Stimulated activated CD4-positive, alpha-beta T cell treated with anti-CD3 and anti-CD28 coated beads, Interleukin-2, amount 100 ng/mL, for 4 hours (primary cell): ENCODE measurements around the gene MTMR2.

Source experiments
- DNase-seq: peaks from one replicate; pipeline ENCODE4 v3.0.0-alpha.2; 2020; ENCODE audit warnings: low read depth

The MTMR2 gene

DNA sequence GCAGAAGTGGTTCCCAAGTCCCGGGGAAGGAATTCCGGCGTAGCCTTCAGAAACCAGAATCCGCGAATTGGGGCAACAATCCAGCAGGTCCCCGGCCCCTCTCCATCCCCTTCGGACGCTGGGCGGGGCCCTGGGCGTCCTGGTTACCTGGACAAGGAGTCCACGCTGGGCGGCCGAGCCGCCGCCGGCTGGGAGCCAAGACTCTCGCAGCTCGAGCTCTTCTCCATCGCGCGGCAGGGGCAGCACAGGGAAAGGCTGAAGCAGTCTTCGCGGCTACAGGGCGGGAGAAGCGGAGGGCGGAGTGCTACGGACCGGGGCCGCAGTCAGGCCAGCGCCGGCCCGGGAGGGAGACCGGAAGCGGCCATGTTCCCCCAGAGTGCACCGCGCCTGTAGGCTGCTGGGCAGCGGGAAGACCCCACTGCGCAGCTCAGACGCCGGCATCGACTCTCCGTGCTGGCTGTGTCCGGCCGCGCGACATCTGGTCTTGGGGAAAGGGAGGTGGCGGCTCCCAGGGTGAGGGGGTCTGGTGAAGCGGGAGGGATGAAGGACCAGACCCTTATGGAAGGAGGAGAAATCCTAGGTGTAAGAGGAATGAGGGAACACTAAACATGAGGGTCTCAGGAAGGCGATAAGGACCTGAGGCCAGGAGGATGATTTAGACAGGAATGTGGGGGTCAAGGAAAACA, at the start of gene MTMR2:
MTMR2 (minus strand) TSS at position 380 of the 686 bp plus-strand sequence; CDS start at position 227, 153 bp downstream.
- peak; percentile 10 for DNase-seq

DNA sequence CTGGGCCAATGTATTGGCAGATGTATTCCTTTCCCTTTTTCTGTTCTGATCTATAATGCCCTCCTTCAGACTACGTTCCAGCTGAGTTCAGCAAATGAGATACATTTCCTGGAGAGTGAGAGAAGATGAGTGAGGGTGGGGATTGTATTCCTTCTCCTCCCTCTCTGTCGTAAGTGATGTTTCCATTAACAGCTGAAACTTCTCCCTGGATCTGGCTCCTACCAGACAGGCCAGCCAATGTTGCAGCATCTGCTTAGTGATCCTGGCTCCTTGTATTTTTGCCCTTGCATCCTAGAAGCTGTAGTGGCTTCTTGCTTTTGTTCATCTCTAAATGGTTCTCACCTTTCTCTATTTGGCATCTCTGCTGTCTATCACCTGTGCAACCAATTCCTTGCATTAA, 48.2 kb upstream of the MTMR2 start:
- no peak for DNase-seq

DNA sequence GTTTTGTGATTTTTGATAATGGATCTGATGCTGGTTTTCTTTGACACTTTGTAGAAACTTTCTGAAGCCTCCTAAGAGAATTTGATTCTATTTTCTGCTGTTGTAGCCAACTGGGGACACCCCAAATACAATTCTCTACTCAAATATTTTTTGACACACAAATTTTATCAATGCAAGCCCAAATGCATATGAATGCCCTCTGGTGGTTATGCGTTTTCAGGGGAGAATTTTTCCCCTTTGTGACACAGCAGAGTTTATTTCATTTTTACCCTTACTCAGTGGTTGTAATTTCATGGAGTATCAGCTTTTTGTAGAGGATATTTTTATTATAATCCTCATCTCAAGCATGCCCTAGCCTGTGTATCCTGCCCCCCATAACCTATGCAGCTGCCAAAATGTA, 44.7 kb upstream of the MTMR2 start:
- DNase-seq: no peak

DNA sequence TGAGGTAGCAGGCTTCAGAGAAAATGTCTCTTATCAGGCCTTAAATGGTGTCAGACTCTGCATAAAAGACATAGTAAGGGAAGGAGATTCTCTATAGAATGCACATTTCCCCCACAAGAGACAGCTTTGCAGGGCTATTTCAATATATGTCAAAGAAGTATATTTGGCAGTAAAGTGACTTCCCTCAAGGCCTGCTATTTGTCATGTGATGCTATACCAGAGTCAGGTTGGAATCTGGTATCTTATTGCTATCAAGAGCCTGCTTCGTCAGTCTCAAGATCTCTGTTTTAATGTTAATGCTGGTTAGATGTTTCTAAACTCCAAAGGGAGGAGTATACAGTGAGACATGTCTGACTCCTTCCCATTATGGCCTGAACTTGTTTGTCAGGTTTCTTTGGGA, 40.4 kb upstream of the MTMR2 start:
- no peak for DNase-seq

DNA sequence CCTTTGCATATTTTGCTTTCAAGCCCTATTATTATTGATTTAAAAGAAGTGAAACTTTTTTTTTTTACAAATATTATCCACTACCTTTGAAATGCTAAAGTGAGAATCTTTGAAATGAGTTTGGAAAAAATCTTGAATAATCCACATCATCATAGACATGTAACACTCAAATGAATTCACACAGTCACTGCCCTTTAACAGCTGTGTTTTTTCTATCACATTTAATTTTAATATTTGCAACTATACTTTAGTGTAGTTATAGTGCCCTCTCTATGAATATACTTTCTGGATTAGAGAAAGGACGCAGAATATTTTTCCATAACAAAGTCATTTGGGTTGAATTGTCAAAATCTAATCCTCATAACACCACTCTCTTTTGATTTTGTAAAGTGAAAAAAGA, 37.9 kb upstream of the MTMR2 start:
- DNase-seq: no peak

DNA sequence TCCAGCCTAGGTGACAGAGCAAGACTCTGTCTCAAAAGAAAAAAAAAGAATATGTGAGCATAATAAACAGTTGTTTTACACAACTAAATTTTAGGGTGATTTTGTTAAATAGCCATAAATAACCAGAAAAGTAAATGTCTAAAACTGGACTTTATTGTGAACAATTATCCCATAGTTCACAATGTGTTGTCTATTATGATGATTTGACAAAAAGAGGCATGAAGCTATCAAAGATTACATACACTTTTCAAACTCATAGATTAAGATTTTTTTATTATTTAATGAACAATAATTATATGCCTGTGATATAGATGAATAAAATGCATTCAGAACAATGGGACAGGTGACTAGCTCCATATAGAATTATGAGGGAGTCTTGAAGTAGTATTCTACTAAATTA, 27.0 kb upstream of the MTMR2 start:
- no peak for DNase-seq

DNA sequence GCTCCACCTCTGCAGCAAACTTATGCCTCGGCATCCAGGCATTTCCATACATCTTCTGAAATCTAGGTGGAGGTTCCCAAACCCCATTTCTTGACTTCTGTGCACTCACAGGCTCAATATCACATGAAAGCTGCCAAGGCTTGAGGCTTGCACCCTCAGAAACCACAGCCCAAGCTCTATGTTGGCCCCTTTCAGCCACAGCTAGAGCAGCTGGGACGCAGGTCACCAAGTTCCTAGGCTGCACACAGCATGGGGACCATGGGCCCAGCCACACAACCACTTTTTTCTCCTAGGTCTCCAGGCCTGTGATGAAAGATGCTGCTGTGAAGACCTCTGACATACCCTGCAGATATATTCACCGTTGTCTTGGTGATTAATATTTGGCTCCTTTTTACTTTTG, 24.7 kb upstream of the MTMR2 start:
- DNase-seq: no peak

DNA sequence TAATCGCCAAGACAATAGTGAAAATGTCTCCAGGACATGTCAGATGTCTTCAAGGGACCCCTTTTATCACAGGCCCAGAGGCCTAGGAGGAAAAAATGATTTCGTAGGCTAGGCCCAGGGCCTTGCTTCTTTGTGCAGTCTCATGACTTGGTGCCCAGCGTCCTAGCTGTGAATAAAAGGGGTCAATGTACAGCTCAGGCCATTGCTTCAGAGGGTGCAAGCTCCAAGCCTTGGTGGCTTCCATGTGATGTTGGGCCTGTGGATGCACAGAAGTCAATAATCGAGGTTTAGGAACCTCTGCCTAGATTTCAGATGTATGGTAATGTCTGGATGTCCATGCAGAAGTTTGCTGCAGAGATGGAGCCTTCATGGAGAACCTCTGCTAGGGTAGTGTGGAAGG, 20.7 kb upstream of the MTMR2 start:
- no peak for DNase-seq

DNA sequence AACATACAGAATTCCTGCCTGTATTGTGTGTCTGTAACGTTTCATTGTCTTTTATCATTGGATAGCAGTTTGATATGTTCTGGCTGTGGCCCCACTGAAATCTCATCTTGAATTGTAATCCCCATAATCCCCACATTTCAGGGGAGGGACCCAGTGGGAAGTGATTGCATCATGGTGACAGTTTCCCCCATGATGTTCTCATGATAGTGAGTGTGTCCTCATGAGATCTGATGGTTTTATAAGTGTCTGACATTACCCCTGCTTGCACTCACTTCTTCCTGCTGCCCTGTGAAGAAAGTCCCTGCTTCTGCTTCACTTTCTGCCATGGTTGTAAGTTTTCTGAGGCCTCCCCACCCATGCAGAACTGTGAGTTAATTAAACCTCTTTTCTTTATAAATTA, 19.6 kb upstream of the MTMR2 start:
- no peak for DNase-seq

DNA sequence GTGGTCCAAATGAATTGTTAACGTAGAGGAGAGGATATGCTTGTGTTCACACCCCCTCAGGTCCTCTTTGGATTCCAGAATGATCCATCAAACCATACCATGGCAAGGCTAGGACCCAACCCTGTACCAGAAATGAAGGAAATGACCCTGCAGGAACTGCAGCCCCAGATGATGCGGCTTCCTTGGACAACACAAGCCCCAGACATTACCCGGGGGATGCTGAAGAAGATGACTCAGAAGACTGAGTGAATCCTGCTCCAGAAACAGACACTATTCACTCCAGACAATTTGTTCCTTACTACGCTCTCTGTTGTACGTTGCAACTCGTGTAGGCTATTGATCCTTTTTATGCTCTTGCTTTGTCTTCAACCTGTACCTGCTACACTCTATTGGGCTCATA, 15.2 kb upstream of the MTMR2 start:
- DNase-seq: no peak

DNA sequence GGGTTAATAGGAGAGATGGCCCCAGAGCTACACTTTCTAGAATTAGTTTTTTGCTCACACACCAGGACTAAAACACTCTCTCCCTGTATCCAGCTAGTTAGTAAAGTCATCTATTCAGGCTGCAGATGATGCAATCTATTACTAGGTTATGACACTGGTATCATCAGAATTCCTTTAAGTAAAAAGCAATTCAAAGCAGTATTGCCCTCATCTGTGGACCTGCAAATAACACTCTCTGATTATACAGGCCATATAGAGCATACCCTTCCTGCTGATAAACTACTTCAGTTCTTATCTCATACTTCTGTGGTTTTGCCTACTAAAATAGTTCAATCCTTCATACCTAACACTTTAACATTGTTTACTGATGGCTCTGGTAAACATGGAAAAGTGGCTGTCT, 13.5 kb upstream of the MTMR2 start:
- DNase-seq: no peak

DNA sequence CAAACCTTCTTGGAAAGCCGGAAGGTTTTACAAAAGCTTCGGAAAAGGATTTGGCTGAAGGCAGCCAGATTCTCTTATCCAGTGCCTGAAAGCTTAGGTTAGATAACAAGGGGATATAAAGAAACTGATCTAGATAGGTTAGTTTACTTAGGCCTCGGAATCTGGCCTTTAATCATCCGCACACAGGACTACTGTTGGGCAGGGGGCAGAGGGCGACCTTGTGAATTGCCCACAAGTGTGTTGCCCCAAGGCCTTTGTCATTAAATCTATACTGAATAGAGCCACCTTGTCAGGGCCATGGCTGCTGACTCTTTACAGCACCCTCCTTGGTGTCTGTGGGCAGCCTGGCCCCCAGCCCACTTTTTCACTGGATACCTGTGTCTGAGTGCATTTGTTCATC, 9.7 kb upstream of the MTMR2 start:
- DNase-seq: no peak

DNA sequence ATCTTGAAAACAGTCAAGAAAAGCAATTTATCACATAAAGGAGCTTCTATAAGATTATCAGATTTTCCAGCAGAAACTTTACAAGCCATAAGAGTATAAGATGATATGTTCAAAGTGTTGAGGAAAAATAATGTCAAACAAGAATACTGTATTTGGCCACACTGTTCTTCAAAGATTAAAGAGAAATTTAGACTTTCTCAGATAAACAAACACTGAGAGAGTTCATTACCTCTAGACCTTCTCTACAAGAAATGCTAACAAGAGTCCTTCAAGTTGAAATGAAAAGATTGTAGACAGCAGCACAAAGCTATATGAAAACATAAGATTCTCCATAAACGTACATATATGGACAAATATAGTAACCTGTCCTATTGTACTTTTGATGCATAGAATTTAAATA, 8.0 kb upstream of the MTMR2 start:
- no peak for DNase-seq

DNA sequence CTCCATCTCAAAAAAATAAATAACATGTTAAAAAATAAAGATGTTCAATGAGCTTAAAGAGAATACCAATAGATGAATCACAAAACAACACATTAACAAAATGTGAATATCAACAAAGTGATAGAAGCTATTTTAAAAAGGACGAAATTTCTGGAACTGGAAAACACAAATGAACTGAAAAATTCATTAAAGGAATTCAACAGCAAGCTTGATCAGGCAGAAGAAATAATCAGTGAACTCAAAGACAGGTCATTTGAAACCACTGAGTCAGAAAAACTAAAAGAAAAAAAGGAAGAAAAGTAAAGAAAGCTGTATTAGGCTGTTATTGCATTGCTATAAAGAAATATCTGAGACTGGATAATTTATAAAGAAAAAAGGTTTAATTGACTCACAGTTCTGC, 7.0 kb upstream of the MTMR2 start:
- no peak for DNase-seq

DNA sequence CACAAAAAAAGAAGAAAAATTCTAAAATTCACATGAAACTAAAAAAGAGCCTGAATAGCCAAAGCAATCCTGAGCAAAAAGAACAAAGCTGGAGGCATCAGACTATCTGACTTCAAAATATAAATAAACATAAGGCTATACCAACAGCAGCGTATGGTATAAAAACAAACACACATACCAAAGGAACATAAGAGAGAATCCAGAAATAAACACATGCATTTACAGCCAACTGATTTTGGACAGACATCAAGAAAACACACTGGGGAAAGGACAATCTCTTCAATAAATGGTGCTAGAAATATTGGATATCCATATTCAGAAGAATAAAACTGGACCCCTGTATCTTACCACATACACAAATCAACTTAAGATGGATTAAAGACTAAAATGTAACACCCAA, 2.8 kb upstream of the MTMR2 start:
- no peak for DNase-seq

DNA sequence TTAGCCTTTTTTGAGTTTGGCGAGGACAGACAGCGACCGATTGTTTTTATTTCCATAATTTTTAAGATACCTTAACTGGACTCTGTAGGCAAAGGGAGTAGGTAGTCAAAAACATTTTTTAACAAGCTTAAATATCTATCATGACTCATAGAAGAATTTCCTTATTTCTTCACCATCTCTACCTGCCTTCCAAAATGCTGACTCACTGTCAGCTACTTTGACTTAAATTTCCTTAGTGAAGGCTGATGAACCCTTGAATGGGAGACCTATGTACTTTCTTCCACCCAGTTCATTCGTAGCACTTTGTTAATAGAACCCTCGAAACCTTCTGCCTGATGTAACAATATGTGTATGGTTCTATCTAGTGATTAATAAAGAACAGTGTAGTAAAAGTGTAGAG, 1.1 kb upstream of the MTMR2 start:
- DNase-seq: peak; percentile 6

DNA sequence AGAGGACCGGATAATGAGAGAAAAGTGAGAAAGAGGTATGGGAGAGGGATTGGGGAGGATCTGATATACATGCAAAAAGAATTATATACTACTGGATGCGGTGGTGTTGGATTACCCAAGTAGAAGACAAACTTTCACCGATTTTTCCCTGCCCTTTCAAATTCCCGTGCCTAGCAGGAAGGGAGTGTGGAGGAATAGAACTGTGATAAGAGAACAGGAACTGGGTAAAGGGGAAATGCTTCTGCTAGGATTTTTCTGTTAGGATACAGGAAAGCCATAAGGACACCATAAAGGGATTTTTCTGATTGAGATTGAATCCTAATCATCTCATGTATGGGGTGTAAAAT, 480 bp upstream of the MTMR2 start:
- no peak for DNase-seq

DNA sequence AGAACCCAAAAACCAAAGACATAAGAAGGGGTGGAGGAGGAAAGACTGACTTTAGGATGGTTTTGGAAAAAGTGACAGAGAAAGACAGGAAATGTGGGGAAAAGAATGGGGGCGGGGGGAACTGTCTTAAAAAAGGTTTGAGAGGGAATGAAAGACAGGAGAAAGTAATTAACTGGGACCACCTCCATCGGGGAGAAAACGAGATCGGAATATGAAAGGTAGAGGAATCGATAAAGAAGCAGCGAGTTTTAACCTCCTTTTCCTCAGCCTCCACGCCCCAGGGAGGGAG, 524 bp downstream of the MTMR2 start:
- DNase-seq: peak; percentile 11

DNA sequence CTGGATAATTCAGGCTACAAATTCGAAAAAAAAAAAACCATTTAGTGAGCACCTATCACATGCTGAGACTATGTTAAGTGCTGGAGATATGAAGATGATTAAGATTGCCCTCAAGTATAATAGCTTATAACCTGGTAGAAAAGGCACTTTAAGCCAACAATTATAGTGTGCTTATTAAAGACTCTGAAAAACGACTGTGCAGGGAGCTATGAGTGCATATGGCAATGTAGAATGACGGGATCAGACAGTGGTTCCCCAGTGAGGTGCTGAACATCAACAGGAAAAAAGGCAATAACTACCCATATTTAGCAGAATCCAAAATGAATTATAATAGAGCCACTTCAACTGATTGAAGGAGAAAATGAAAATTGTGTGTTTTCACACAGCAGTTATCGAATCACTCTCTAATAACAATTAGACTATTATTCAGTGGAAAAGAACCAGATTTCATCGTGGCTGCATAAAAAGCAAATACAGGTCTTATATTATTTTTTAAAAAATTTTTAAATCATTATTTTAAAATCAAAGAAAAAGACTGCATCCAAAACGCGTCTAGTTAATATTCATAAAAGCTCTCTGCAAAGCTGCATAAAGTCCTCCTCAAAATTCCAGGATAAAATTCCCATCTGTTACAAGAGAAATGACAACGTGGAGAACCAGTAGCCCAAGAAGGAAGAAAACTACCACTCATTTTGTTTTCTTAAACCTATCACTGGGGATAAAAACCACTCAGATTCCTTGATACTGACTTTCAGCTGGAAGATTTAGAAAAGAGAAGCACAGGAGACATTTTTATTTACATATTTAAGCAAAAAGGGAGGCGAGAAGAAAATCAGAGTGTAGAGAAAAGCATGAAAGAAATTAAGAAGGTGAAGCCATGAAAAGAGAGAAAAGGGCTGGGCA, 1.1 kb downstream of the MTMR2 start:
- no peak for DNase-seq

DNA sequence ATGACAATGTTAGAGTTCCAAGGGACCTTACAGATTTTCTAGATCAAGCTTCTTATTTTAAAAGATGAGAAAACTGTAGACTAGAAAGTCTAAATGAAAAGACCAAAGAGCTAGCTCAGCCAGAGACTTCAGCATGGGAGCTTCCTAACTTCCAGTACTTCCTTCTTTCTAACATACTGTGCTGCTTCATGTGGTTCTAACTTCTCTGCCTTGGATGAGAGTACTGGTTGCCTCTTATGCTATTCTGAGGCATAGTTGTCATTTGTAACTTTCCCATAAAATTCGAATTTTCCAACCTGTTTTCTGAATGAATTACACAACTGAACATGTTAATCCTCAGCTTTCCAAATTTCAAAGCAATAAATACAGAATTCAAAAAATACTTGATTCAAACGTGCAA, 1.8 kb downstream of the MTMR2 start:
- no peak for DNase-seq

DNA sequence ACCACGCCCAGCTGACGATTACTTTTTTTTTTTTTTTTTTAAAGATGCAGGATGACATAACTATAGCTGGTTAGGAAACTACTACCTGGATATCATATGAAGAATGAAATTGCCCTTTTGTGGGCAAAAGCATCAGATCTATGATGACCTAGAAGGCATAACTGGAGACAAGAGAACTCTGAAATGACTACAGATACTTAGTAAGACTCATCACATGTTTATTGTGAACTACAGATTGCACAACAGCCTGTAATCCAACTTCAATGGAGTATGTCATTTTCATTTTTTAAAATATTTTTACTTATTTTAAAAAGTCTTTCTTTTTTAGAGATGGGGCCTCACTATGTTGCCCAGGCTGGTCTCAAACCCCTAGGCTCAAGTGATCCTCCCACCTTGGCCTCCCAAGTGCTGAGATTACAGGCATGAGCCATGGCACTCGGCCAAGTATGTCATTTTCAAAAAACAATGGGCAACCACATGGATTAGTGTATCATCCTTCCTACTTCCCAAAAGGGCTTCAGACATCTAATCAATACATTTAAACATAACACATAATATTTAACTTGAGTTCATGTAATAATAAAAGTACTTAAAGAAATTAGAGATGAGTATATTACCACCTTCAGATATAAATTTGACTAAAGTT, 3.3 kb downstream of the MTMR2 start:
- DNase-seq: no peak

DNA sequence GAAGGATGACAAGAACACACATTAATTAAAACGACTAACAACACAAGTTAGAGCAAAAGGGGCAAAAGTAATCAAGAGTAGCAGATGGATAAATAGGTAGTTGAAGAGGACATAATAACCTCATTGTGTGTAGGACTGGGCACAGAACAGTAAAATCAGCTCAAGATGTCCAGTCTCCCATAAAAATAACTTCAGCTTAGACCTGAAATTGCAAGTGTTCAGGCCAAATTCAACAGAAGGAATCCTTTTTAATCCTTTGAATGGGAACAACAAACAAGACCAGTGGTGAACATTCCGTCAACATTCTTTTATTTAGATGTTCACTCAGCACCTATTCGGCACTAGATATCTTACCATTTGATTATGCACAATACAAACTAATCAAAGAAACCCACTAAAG, 4.4 kb downstream of the MTMR2 start:
- no peak for DNase-seq

DNA sequence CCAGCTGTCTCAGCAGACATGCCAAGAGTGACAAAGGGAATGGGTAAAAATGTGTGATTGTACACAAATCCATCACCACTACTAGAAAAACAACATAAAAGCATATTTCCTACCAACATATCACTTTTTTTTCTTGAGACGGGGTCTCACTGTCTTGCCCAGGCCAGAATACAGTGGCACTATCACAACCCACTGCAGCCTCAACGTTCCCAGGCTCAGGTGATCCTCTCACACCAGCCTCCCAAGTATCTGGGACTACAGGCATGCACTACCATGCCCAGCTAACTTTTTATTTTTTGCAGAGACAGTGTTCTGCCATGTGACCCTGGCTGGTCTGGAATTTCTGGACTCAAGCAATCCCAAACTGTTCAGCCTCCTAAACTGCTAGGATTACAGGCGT, 5.2 kb downstream of the MTMR2 start:
- DNase-seq: no peak

DNA sequence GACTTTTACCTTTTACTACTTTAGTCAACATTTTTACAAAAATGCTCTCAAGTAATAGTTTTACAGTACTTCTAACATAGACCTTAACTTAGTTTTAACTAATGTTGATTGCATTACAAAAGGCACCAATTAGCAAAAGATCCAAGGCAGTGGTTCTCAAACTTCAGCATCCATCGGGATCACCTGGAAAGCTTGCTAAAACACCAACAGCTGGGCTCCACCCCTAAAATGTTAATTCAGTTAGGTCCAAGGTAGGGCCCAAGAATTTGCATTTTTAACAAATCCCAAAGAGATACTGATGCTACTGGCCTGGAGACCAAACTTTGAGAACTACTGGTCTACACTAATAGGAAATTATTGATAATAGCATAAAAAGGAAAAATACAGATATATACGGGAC, 5.9 kb downstream of the MTMR2 start:
- DNase-seq: no peak
